Ecto neural progenitor cell (in vitro differentiated cells): Measurements from ENCODE around the gene QPCTL.
"Not testable (repeated sequence)": the region's sequence is repeated elsewhere in the genome, so short reads cannot be mapped to it uniquely, and the experiment has no call there.

ENCODE experiments used
- DNase-seq: peaks from one replicate; pipeline ENCODE4 v3.0.0-alpha.2; 2018; ENCODE audit warnings: low spot score

The QPCTL gene

DNA sequence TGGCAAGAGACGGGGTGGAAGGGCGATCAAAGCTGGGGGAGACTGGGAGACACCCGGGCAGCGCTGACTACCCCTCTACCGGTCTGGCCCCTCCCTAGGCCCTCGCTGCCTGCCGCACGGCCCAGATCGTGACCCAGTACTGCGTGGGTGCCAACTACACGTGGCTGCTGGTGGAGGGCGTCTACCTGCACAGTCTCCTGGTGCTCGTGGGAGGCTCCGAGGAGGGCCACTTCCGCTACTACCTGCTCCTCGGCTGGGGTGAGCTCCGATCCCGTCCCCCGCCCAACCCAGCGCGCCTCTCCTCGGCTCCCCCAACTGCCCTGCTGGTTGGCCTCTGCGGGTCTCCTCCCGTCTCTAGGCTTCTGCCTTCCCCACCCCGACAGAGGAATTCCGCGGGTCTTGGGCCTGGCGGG, 15.6 kb upstream of the QPCTL start:
- DNase-seq, result no peak

DNA sequence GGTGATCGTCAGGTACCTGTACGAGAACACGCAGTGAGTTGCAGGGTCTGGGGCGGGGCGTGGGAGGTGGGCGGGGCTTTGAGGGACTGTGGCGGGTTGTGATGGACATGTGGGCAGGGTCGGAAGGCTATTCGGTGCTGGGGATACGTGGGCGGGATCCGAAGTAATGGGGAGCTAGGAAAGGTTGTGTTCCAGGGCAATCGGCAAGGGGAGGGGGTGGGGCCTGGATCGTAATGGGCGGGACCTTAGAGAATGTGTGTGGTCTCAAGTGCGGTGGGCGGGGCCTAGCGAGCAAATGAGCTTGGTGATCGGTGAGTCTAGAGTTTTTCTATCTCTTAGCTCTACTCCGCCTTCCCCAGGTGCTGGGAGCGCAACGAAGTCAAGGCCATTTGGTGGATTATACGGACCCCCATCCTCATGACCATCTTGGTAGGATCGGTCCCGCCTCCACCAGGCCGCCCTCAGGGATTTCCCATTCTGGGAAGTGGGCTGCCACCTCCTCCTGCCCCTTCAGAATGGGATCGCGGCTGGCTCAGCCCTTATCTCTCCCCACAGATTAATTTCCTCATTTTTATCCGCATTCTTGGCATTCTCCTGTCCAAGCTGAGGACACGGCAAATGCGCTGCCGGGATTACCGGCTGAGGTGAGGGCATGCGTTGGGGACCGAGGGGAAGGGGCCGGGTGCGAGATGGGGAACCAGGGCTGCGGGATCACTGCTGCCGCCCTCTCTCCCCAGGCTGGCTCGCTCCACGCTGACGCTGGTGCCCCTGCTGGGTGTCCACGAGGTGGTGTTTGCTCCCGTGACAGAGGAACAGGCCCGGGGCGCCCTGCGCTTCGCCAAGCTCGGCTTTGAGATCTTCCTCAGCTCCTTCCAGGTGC, 14.9 kb upstream of the QPCTL start:
- peak; percentile 90 for DNase-seq

DNA sequence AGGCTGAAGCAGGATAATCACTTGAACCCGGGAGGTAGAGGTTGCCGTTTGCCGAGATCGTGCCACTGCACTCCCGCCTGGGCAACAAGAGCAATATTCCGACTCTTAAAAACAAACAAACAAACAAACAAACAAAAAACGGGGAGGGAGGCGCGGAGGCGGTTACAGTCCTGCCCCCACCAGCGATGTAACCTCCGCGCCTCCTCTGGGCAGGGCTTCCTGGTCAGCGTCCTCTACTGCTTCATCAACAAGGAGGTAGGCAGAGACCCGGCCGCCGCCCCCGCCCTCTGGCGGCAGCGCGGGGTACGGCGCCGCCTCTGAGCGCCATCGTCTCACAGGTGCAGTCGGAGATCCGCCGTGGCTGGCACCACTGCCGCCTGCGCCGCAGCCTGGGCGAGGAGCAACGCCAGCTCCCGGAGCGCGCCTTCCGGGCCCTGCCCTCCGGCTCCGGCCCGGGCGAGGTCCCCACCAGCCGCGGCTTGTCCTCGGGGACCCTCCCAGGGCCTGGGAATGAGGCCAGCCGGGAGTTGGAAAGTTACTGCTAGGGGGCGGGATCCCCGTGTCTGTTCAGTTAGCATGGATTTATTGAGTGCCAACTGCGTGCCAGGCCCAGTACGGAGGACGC, 11.0 kb upstream of the QPCTL start:
- peak; percentile 92 for DNase-seq

DNA sequence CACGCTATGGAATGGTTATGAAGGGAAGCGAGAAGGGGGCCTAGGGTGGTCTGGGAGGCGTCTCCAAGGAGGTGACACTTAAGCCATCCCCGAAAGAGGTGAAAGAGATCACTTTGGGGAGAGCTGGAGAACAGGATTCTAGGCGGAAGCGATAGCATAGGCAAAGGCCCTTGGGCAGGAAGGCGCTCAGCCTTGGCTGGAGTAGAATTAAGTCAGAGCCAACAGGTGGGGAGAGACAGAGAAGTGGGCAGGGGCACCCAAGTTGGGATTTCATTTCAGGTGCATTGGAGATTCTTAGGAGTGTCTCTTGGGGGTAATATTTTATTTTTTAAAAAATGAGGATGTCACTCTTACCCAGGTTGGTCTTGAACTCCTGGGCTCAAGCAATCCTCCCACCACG, 10.3 kb upstream of the QPCTL start:
- no peak for DNase-seq

DNA sequence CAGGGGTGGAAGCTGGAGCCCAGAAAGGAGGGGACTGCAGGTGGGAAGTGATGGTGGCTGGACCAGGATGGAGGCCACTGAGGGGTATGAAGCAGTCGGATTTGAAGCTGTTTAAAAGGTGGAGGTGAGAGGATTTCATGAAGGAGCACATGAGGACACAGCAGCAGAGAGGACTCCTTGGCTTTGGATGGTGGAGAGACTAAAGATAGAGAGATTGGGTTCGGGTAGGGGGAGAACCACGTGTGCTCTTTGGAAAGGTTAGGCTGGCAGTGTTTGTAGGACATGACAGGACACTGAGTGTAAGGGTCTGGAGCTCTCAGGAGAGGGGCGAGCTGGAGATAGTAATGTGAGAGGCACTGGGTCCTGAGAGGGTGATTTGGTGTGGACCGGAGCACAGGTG, 9.6 kb upstream of the QPCTL start:
- DNase-seq, result no peak

DNA sequence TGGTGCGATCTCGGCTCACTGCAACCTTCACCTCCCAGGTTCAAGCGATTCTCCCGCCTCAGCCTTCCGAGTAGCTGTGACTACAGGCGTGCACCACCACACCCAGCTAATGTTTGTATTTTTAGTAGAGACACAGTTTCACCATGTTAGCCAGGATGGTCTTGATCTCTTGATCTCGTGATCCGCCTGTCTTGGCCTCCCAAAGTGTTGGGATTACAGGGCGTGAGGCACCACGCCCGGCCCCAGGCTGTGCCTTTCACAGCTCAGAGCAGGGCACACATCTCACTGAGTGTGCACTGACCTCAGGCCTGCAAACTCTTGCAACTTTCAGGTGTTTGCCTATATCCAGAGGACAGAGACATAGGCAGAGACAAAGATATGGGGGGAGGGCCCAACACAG, 7.4 kb upstream of the QPCTL start:
- not testable (repeated sequence) for DNase-seq

DNA sequence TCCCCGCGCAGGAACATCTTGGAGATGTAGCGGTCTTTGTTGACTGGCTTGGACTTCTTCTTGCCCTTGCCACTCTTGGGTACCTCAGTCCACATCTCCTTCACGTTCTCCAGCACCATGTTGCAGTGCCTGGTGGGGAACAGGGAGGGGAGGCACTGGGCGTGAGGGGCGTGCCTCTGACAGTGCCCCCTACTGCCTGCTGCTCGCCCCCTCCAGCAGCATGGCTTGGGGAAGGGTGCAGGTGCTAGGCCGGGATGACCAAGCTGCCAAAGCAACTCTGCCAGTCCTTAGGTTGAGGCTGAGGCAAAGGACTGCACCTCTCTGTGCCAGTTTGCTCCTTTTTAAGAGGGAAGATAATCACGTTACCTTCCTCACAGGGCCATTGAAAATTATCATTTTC, 4.9 kb upstream of the QPCTL start:
- DNase-seq, result no peak

DNA sequence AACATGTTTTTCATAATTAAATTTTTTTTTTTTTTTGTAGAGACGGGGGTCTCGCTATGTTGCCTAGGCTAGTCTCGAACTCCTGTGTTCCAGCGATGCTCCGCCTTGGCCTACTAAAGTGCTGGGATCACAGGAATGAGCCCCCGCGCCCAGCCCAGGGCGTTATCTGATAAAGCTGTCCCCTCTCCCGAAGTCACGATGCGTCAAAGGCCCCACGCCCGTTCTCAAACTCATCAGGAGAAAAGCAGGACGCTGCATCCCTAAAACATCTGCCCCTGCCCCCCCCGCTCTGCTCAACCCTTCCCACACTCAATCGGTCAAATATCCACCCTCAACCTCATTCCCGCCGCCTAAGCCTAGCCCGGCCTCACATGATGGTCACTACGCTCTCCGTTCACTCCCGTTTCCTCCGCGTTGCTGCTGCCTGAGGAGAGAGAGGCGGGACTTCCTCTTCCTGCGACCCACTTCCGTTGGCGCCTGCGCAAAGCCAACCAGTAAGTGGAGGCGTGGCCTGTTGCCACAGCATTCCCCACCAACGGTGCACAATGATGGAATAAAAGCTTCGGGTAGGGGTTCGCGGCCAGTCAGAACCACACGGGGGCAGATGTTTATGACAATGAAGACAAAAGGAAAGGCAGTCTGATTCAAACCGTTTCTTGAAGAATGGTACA, 815 bp upstream of the QPCTL start, which contains the start of gene SNRPD2:
Gene SNRPD2 (minus strand): TSS at position 438 of the 671 bp plus-strand sequence. CDS start 65 bp downstream, at position 373.
- DNase-seq, result peak; percentile 96

DNA sequence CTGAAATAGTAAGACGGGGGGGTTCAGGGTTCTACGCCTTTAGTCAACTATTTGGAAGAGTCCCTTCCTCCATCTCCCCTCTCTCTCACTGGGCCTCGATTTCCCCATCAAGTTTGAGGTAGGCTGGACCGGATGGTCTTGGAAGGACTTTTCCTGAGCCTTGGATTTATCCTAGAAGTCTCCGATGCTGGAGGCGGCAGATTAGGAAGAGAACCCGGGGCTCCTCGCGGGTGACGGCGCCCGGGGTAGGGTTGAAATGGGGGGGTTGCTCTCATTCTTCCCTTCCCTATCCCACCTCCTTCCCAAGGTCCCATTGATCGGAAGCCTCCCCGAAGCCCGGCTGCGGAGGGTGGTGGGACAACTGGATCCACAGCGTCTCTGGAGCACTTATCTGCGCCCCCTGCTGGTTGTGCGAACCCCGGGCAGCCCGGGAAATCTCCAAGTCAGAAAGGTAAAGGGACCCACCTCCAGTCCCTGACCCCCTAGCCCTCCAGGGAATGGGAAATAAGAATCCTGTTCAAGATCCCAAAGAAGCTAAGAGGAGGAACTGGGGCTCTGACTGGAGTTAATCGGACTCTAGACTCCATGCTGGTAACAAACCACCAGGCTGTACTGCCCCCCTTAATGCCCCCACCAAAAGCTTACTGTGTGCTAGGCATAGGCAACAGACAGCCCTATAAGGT, 781 bp downstream of the QPCTL start:
- DNase-seq, result peak; percentile 88

DNA sequence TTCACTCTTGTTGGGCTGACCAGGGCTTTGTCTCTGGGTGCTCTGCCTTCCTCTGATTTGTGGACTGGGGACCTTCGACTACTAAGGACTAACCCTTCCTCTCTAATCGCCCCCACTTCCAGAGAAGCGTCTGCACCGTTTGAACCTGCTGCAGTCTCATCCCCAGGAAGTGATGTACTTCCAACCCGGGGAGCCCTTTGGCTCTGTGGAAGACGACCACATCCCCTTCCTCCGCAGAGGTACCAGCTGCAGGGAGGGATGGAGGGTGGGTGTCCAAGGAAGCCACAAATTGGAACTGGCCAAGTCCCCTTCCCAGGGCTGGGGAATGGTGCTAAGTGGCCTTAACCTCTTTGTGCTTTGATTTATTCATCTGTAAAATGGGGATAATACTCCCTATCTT, 9.2 kb downstream of the QPCTL start:
- DNase-seq, result no peak

DNA sequence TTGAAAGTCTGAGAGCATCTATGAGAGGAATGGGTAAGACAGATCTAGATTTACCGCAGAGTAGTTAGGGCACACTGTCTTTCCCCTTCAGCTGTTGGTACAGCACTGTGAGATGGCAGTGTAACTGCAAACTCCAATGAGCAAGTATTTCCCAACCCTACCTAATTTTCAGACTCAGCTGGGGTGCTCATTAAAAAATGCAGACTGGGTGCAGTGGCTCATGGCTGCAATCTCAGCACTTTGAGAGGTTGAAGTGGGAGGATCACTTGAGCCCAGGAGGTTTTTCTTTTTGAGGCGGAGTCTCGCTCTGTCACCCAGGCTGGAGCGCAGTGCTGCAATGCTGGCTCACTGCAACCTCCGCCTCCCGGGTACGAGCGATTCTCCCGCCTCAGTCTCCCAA, 12.6 kb downstream of the QPCTL start:
- DNase-seq, result no peak

DNA sequence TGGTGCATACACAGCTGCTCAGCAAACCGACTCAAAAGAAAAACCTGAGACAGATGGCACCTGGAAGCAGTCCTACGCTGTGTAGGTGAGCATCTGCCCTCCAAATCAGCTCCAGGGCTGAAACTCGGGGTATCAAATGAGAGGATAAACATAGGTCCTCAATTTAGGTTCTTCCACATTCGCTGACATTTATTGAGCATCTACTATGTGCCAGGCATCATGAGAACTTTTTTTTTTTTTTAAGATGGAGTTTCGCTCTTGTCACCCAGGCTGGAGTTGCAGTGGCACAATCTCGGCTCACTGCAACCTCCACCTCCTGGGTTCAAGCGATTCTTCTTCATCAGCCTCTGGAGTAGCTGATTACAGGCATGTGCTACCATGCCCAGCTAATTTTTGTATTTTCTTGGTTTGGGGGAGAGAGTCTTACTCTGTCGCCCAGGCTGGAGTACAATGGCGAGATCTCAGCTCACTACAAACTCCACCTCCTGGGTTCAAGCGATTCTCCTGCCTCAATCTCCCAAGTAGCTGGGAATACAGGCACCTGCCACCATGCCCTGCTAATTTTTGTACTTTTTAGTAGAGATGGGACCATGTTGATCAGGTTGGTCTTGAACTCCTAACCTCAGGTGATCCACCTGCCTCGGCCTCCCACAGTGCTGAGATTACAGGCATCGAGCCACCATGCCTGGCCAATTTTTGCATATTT, 13.4 kb downstream of the QPCTL start:
- DNase-seq, result no peak

DNA sequence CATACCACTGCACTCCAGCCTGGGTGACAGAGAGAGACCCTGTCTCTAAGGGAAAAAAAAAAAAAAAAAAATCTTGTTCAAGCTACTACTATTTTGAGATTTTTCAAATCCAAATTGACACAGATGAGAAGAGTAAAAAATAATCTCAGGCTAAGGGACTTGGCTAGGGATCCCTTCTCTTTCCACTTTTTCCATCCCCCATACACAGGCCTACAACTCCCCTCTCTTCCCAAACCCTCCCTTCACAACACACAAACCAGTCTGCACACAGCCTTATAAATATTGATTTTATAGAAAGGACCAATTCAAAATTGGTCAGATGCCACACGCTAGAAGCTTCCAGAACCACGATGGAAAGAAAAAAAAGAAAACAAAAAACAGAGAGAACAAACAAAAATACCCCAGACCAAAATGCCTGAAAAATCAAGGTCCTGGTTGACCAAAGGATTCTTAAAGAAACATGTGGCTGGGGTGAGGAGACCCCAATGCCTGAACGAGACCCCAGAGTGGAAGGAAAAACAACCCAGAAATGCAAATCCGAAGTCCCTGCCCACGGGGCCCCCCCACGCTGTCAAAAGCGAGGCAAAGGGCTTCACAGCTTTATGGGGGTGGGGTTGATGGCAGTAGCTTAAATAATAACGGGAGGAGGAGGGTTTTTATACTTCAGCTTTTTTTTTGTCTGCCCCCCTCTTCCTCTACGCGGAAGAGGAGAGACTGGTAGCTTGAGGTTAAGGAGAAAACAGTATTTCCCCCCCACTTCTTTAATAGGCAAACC, 18.1 kb downstream of the QPCTL start:
- no peak for DNase-seq

DNA sequence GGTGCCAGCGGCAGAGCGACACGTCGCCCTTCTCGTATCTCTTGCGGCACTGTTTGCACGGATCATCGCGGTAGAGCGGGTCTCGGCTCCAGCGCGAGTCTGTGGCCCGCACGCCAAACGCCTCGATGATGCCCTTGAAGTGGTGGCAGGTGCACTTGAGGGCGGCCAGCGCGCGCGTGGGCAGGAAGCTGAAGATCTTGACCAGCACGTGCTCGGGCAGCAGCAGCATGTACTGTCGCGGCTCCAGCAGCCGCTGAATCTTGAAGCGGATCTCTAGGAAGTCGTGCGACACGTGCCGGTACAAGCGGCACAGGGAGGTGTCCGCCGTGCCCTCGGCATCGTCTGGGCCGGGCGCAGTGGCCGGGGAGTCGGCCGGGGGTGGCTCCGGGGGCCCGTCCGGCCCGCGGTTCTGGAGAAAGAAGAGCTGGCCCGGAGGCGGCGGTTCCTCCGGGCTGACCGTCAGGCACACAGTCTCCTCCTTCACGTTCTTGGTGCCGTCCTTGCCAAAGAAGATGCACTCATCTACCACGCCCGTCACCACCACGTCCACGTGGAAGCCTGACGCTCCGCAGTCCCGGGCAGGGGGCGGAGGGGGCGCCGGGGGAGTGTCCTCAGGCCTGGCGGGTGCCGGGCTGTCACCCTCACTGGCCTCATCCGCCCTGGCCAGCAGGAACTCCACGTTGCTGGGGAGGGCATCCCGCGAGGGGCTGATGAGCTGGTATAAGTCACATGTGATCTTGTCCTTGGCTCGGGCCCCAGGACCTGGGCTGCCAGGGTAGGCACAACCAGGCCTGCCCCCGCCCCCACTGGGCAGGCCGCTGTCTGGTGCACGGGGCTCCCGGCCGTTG, 19.6 kb downstream of the QPCTL start:
- no peak for DNase-seq

DNA sequence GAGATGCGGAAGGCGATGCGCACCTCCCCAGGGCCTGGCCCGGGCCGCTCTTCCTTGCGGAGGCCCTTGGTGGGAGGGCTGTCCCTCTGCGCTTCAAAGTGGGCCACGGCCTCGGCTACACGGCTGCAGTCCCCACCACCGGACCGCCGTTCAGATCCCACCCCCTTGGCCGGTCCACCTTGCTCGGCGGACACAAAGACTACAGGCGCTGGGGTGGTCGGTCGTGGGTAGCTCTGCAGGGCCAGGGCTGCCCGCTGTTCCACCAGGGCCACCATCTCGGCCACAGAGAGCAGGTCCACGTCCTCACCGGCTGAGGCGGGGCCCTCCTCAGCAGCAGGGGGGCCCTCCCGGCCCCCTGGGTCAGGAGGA, 20.2 kb downstream of the QPCTL start:
- DNase-seq, result no peak

DNA sequence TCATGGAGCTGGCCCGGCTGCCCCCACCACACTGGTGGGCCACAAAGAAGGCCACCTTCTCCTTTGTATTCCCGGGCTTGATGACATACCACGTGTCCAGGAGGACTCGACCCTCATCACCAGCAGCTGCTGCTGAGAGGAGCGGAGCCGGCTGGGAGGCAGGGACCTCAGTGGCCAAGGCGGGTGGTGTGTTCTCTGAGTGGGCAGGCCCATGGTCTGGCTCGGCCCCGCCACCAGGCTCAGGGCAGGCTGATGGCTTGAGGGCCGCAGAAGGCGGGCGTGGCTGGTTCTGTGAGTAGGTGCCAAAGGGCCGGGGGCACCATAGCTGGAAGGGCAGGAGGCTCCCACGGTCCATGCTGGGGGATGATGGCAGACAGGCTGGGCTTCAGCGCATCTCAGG, 20.7 kb downstream of the QPCTL start:
- DNase-seq, result no peak

DNA sequence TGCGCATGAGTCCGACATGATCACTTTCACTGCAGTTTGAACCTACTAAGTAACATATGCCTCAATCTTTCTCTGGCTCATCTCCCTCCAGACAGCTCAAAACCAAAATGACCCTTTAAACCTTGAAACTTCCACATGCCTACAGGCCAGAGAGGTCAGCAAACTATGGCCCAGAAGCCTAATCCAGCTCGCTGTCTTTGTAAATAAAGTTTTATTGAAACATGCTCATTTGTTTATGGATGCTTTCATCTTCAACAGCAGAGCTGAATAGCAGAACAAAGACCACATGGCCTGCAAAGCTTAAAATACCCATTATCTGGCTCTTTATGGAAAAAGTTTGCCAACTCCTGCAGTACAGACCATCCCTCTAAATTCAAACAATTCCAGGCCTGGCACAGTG, 22.7 kb downstream of the QPCTL start:
- no peak for DNase-seq

DNA sequence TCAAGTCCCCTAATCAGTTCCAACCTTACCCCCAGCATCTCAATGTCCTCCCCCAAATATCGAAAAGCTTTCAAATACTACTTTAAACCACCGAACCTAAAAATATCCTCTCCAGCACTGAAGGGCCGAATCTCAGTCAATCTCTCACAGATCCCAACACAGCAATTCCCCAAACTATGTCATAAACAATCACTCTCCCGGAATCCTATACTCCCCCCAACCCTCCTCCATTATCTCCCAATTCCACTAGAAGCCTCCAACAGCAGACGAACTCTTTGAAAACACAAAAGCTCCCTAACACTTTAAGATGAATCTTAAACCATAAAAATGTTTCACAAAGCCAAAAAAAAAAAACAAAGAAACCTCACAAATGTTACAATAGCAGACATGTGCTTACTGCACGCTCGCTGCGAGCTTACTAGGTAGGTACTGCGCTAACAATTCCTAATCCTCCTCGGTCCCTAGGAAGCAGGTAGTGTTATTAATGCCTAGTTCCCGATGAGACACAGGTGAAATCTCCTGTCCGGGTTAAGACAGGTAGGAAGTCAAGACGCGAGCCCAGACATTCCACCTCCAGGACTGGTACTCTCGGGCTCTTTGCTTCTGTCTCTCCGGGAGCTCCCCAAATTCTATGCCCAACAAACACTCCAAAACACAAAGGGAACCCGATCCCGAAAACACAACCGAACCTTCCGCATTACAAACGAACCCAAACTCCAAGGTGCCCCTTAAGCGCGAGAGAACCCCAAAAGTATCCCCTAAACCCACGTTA, 24.1 kb downstream of the QPCTL start:
- DNase-seq, result no peak
